ENCODE data around the gene ZBED1. TPM values are rescaled to one million over a fixed set of nuclear protein-coding genes. Genes with fewer than 3 reads are reported as not detected.

Gene ZBED1
- polyA plus RNA-seq, 1 donor from 2014 or later = 43.2 TPM

GRCh38 chrX:2533424-2533823 lies 32.6 kb upstream of the ZBED1 start:
- no peaks in the 10 kb centered on the region for H3K36me3 ChIP-seq (ENCODE audit: insufficient read depth, low read length)
- H3K79me2 ChIP-seq (replicated peaks; ENCODE audit: insufficient read depth, low read length) = no peaks in the 10 kb centered on the region
- H3K27ac ChIP-seq (ENCODE audit: low read length) = no peak overlapping the region
- H2AFZ ChIP-seq (ENCODE audit: low read depth, low read length) = no peak overlapping the region
- H4K20me1 ChIP-seq (ENCODE audit: insufficient read depth) = no peaks in the 10 kb centered on the region
- H3F3A ChIP-seq (ENCODE audit: insufficient read depth, low read length, poor library complexity, severe bottlenecking) = no peaks in the 10 kb centered on the region
- H3K9me3 ChIP-seq (ENCODE audit: low read length) = no peaks in the 10 kb centered on the region
- no peak overlapping the region for H3K4me3 ChIP-seq (ENCODE audit: low read length)
- no peaks in the 10 kb centered on the region for H3K27me3 ChIP-seq (ENCODE audit: insufficient read depth, low read depth, low read length)
- TF ChIP-seq CTCF (IDR thresholded peaks at IDR 0.05; ENCODE audit: poor library complexity, severe bottlenecking) (no peak), TAF1 (IDR thresholded peaks at IDR 0.05; ENCODE audit: low read depth) (no peak), EZH2 (IDR thresholded peaks at IDR 0.05; ENCODE audit: borderline replicate concordance, insufficient read depth, low read length, poor library complexity, severe bottlenecking) (no peak), EP300 (conservative IDR thresholded peaks at IDR 0.05; ENCODE audit: poor library complexity, severe bottlenecking) (no peak)
- no peaks in the 10 kb centered on the region for H3K9me2 ChIP-seq (ENCODE audit: insufficient read depth, low read length)
- H3K9ac ChIP-seq (ENCODE audit: low read length) = no peak overlapping the region
- H3K4me2 ChIP-seq (ENCODE audit: low read length) = no peak overlapping the region

- Histone ChIP-seq H3K79me2 (replicated peaks; ENCODE audit: insufficient read depth, low read length) (no peaks in the 10 kb centered on the region), H3K9me2 (ENCODE audit: insufficient read depth, low read length) (no peaks in the 10 kb centered on the region), H3K9ac (ENCODE audit: low read length) (no peak overlapping the region), H3K27ac (ENCODE audit: low read length) (no peak overlapping the region), H3K9me3 (ENCODE audit: low read length) (no peaks in the 10 kb centered on the region), H4K20me1 (ENCODE audit: insufficient read depth) (no peaks in the 10 kb centered on the region), H3K4me2 (ENCODE audit: low read length) (no peak overlapping the region), H2AFZ (ENCODE audit: low read depth, low read length) (no peak overlapping the region), H3F3A (ENCODE audit: insufficient read depth, low read length, poor library complexity, severe bottlenecking) (no peaks in the 10 kb centered on the region), H3K27me3 (ENCODE audit: insufficient read depth, low read depth, low read length) (no peaks in the 10 kb centered on the region), H3K36me3 (ENCODE audit: insufficient read depth, low read length) (no peaks in the 10 kb centered on the region), H3K4me3 (ENCODE audit: low read length) (no peak overlapping the region)
- no peak for TF ChIP-seq TAF1 (IDR thresholded peaks at IDR 0.05; ENCODE audit: low read depth)
These were observed 25.6 kb upstream of the ZBED1 start for GRCh38 chrX:2526390-2526789.

GRCh38 chrX:2523911-2524310 lies 23.1 kb upstream of the ZBED1 start:
- Histone ChIP-seq H3K9ac (ENCODE audit: low read length) (no peak overlapping the region), H3K4me2 (ENCODE audit: low read length) (no peak overlapping the region), H3K36me3 (ENCODE audit: insufficient read depth, low read length) (no peaks in the 10 kb centered on the region), H3K27ac (ENCODE audit: low read length) (no peak overlapping the region), H3F3A (ENCODE audit: insufficient read depth, low read length, poor library complexity, severe bottlenecking) (no peaks in the 10 kb centered on the region), H3K27me3 (ENCODE audit: insufficient read depth, low read depth, low read length) (no peaks in the 10 kb centered on the region), H3K9me2 (ENCODE audit: insufficient read depth, low read length) (no peaks in the 10 kb centered on the region), H4K20me1 (ENCODE audit: insufficient read depth) (no peaks in the 10 kb centered on the region), H3K9me3 (ENCODE audit: low read length) (no peaks in the 10 kb centered on the region), H3K4me3 (ENCODE audit: low read length) (no peak overlapping the region), H2AFZ (ENCODE audit: low read depth, low read length) (no peak overlapping the region), H3K79me2 (replicated peaks; ENCODE audit: insufficient read depth, low read length) (no peaks in the 10 kb centered on the region)
- no peak for TF ChIP-seq TAF1 (IDR thresholded peaks at IDR 0.05; ENCODE audit: low read depth)
- no peak for TF ChIP-seq MXI1 (conservative IDR thresholded peaks at IDR 0.05; ENCODE audit: poor library complexity, severe bottlenecking)
- no peak for TF ChIP-seq EZH2 (IDR thresholded peaks at IDR 0.05; ENCODE audit: borderline replicate concordance, insufficient read depth, low read length, poor library complexity, severe bottlenecking)
- no peak for TF ChIP-seq REST (IDR thresholded peaks at IDR 0.05; ENCODE audit: borderline replicate concordance)
- no peak for TF ChIP-seq POLR2AphosphoS5 (IDR thresholded peaks at IDR 0.05)
- no peak for TF ChIP-seq SMC3 (conservative IDR thresholded peaks at IDR 0.05; ENCODE audit: poor library complexity)
- no peak for TF ChIP-seq EP300 (conservative IDR thresholded peaks at IDR 0.05; ENCODE audit: poor library complexity, severe bottlenecking)
- TF ChIP-seq CTCF (IDR thresholded peaks at IDR 0.05; ENCODE audit: poor library complexity, severe bottlenecking) = no peak
- no peak for TF ChIP-seq RAD21 (conservative IDR thresholded peaks at IDR 0.05)

Data from neural cell (in vitro differentiated cells).